IPS-15b (cell line): ENCODE measurements around the gene CD4.

Source experiments
- H3K27me3 ChIP-seq: one replicate; pipeline ENCODE4 v1.6.1; 2013; ENCODE audit warnings: low read length; ENCODE audit not compliant: control insufficient read depth, insufficient read depth
- H3K36me3 ChIP-seq: one replicate; pipeline ENCODE4 v1.6.1; 2013; ENCODE audit warnings: low read length; ENCODE audit not compliant: control insufficient read depth, insufficient read depth
- H3K4me1 ChIP-seq: one replicate; pipeline ENCODE4 v1.6.1; 2013; ENCODE audit warnings: mild to moderate bottlenecking, low read length; ENCODE audit not compliant: control insufficient read depth, insufficient read depth
- H3K4me3 ChIP-seq: one replicate; pipeline ENCODE4 v1.5.1; 2013; ENCODE audit warnings: low read depth, low read length
- H3K9ac ChIP-seq: one replicate; pipeline ENCODE4 v1.6.1; 2013; ENCODE audit warnings: low read depth, mild to moderate bottlenecking, low read length
- H3K9me3 ChIP-seq: one replicate; pipeline ENCODE4 v1.6.1; 2013; ENCODE audit warnings: mild to moderate bottlenecking, low read length; ENCODE audit not compliant: control insufficient read depth, insufficient read depth

The CD4 gene

DNA sequence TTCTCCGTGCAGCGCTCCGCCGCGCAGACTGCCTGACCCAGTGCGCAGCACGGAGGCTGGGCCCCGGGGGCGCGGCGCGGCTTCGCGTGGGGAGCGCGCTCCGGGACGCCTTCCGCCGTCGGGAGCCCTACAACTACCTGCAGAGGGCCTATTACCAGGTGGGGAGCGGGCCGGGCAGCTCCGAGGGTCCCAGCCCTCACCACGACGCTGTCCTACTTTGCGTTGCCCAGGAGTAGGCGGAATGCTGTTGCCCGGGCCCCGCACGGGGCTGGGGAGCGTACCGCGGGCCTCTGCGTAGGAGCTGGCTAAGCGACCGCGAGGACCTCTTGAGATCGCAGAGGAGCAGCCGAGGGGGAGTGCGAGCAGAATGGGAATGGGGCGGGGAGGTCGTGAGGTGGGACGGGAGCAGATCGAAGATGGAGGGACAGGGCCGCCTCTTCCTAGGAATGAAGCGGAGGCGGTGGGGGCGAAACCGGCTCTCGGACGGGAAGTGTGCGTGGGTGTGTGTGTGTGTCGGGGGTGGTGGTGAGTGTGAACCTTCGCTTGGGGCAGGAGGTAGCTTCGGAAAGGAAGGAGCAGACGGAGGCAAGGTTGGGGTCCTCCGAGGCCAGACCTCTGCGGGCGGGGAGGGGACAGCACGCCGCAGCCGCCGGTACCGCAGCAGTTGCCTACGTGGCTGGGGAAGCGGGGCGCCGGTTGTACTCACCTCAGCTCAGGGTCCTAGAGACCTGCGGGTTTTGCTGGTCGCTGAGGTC is 39.6 kb downstream of the CD4 start:
- peak overlapping the region; percentile 77 for H3K9ac ChIP-seq
- H3K36me3 ChIP-seq = peaks cover 34% of the 10 kb centered on the region
- H3K27me3 ChIP-seq = peaks cover 21% of the 10 kb centered on the region
- H3K4me1 ChIP-seq = peaks cover 9% of the 10 kb centered on the region
- H3K9me3 ChIP-seq = no peaks in the 10 kb centered on the region
- peak overlapping the region; percentile 82 for H3K4me3 ChIP-seq

DNA sequence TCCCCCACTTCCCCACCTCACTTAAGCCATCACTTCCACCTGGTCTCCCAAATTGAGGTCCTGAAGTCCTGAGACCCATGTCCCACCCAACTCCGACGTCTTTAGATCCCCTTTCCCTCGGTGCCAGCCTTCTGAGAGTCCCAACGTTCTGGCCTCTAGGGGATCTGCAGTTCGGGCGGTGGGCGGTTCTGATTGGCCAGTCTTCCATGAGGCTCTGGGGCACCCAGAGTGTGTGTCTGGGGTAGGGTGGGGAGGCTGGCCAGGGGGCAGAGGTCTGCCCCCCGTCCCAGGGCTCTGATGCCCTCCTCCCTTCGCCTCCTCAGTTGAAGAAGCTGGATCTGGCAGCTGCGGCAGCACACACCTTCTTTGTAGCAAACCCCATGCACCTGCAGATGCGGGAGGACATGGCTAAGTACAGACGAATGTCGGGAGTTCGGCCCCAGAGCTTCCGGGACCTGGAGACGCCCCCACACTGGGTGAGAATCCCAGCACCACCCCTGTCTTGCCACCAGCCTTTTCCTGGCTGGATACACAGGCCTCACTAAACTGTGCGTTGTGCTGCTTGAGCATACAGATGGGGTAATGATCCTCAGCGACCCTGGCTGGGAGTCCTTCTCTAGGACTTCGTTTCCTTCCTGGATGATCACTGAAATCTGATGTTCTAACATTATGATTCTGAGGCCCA is 40.4 kb downstream of the CD4 start:
- Histone ChIP-seq H3K9ac (peak overlapping the region; percentile 77), H3K36me3 (peaks cover 32% of the 10 kb centered on the region), H3K9me3 (no peaks in the 10 kb centered on the region), H3K4me1 (peaks cover 9% of the 10 kb centered on the region), H3K27me3 (peaks cover 16% of the 10 kb centered on the region), H3K4me3 (peak overlapping the region; percentile 82)

DNA sequence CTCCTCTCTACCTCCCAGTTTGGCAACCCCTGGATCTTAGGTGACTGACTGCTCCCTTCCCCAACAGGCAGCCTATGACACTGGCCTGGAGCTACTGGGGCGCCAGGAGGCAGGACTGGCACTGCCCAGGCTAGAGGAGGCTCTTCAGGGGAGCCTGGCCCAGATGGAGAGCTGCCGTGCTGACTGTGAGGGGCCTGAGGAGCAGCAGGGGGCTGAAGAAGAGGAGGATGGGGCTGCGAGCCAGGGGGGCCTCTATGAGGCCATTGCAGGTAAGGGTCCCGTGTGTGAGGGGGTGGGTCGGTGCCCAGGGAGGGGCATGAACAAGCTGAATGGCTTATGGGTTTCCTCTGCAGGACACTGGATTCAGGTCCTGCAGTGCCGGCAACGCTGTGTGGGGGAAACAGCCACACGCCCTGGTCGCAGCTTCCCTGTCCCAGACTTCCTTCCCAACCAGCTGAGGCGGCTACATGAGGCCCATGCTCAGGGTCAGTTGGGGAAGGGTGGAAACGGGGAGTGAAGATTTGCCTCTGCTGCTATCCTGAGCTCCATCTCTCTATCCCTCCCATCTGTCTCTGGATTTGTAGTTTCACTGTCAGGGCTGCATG is 41.1 kb downstream of the CD4 start:
- H3K9ac ChIP-seq = peak overlapping the region; percentile 77
- peaks cover 4% of the 10 kb centered on the region for H3K4me1 ChIP-seq
- H3K9me3 ChIP-seq = no peaks in the 10 kb centered on the region
- peak overlapping the region; percentile 82 for H3K4me3 ChIP-seq
- H3K36me3 ChIP-seq = peaks cover 32% of the 10 kb centered on the region
- peaks cover 9% of the 10 kb centered on the region for H3K27me3 ChIP-seq

DNA sequence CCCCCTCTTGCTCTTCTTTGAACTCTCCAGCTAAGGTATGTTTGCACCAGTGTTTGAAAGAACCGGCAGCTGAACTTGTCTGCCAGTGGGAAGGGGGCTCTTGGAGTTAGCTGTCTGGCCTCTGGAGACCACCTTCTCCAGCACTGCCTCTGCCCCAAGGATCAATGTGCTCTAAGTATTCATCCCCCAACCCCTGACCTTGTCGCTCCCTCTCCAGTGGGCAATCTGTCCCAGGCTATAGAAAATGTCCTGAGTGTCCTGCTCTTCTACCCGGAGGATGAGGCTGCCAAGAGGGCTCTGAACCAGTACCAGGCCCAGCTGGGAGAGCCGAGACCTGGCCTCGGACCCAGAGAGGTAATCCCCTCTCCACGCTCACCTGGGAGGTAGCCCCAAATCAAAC is 41.7 kb downstream of the CD4 start:
- H3K9me3 ChIP-seq = no peaks in the 10 kb centered on the region
- H3K27me3 ChIP-seq = peaks cover 7% of the 10 kb centered on the region
- H3K36me3 ChIP-seq = peaks cover 32% of the 10 kb centered on the region
- peaks cover 4% of the 10 kb centered on the region for H3K4me1 ChIP-seq
- no peak overlapping the region for H3K4me3 ChIP-seq
- no peak overlapping the region for H3K9ac ChIP-seq

DNA sequence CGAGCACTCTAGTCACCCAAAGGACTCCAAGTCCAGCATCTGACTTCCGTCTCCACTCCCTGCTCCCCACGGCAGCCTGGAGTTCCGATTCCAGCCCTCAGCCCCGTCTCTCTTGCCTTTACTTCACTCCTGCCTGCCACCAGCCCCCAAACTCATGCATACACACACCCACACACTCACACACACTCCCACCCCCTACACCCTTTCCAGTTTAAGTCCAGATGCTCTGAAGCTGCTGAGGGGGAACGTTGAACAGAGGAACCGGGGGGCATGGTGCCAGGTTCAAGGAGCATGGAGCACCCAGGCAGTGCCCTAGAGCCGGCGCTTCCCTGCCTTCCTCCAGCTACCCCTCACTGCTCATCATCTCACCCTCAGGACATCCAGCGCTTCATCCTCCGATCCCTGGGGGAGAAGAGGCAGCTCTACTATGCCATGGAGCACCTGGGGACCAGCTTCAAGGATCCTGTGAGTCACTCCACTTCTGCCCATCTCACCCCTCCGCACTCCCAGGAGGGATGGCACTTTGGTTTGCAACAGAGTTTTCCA is 42.2 kb downstream of the CD4 start:
- peaks cover 4% of the 10 kb centered on the region for H3K4me1 ChIP-seq
- peaks cover 36% of the 10 kb centered on the region for H3K36me3 ChIP-seq
- no peak overlapping the region for H3K9ac ChIP-seq
- peaks cover 2% of the 10 kb centered on the region for H3K27me3 ChIP-seq
- H3K9me3 ChIP-seq = no peaks in the 10 kb centered on the region
- no peak overlapping the region for H3K4me3 ChIP-seq

DNA sequence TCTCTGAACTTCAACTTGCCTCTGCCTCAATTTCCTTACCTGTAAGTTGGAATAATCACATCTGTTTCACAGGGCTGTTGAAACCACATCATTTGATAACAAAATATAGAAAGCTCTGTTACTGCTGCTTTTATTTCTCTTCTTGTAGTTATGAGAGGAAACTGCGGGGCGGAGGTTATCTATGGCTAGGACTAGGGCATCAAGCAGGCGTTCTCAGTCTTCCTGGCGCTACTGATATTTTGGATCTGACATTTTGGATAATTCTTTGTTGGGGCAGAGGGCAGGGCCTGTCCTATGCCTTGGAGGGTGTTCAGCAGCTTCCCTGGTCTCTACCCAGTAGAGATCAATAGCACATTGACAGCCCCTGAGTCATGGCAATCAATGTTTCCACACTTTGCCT is 42.8 kb downstream of the CD4 start:
- H3K4me1 ChIP-seq = peaks cover 2% of the 10 kb centered on the region
- H3K4me3 ChIP-seq = no peak overlapping the region
- no peaks in the 10 kb centered on the region for H3K9me3 ChIP-seq
- no peaks in the 10 kb centered on the region for H3K27me3 ChIP-seq
- no peak overlapping the region for H3K9ac ChIP-seq
- H3K36me3 ChIP-seq = peaks cover 39% of the 10 kb centered on the region

DNA sequence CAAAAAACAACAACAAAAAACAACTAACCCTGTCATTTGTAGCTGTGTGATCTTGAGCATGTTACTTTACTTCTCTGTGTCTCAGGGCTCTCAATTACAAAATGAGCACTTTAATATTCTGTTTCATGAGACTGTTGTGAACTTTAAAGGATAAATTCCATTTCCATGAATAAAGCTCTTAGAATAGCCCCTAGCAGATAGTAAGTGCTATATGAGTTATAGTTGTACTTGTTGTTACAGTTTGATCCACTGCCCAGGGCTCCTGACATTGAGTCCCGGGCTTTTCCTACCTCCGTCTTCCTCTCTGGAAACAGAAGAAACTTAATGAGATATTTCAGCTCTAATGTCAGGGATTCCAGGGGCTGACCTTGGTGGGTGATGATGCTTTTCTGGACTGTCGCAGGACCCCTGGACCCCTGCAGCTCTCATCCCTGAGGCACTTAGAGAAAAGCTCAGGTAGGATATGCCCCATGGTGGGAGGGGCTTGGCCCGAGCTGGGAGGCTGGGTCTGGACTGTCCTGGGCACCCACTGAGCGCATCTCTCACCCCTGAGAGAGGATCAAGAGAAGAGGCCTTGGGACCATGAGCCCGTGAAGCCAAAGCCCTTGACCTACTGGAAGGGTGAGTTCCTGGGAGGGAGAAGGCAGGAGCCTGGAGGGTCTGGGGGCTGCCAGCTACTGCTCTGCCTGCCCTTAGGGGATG is 44.0 kb downstream of the CD4 start:
- Histone ChIP-seq H3K4me1 (no peaks in the 10 kb centered on the region), H3K9me3 (no peaks in the 10 kb centered on the region), H3K9ac (no peak overlapping the region), H3K27me3 (no peaks in the 10 kb centered on the region), H3K4me3 (no peak overlapping the region), H3K36me3 (peaks cover 51% of the 10 kb centered on the region)

DNA sequence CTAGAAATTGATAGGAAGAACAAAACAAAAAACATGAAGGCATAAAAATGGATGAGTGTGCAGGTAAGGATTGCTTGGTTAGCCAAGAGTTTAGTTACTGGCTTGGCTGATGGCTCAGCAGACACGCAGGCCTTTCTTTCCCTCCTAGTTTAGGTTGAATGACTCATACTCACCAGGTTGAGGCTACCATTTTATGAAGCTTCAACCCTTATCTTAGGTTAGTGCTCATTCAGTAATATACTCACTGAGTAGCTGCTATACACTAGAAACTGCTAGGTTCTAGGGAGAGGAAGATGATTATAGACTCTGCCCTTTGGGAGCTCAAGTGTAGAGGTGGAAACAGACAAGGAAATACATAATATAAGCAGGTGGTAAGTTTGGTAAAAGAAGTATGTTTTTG is 44.9 kb downstream of the CD4 start:
- no peaks in the 10 kb centered on the region for H3K4me1 ChIP-seq
- H3K9me3 ChIP-seq = no peaks in the 10 kb centered on the region
- no peak overlapping the region for H3K9ac ChIP-seq
- H3K4me3 ChIP-seq = no peak overlapping the region
- H3K36me3 ChIP-seq = peaks cover 54% of the 10 kb centered on the region
- no peaks in the 10 kb centered on the region for H3K27me3 ChIP-seq

DNA sequence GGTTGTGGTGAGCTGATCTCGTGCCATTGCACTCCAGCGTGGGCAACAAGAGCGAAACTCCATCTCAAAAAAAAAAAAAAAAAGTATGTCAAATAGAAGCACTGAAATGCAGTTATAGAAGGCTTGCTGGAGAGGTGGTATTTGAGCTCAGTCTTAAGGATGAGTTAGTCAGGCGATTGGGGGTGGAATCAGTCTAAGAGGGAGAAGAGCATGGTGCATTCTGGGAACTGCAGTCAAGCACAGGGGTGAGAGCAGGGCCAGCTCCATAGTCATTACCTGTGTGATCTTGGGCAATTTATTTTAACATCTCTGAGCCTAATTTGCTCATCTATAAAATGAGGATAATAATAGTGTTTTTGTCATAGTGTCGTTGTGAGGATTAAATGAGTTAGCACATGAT is 45.5 kb downstream of the CD4 start:
- Histone ChIP-seq H3K4me3 (no peak overlapping the region), H3K27me3 (no peaks in the 10 kb centered on the region), H3K9ac (no peak overlapping the region), H3K36me3 (peaks cover 60% of the 10 kb centered on the region), H3K4me1 (no peaks in the 10 kb centered on the region), H3K9me3 (no peaks in the 10 kb centered on the region)

DNA sequence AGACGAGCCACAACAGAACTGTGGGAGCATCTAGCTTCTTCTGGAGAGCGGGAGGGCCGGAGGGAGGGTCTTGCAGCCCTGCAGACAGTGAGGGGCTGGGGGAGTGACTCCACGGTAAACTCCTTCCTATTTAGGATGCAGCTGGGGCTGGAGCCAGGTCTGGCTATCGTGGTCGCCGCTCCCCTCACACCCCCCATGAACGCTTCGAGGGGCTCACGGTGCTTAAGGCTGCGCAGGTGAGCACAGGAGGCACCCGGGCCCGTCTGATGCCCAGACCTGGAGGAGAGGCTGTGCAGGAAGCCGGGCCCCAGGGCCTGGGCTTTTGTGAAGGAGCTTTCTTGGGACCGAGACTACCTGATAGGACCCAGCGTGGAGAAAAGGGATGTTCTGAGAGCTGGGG is 47.5 kb downstream of the CD4 start:
- no peaks in the 10 kb centered on the region for H3K27me3 ChIP-seq
- no peaks in the 10 kb centered on the region for H3K4me1 ChIP-seq
- no peaks in the 10 kb centered on the region for H3K9me3 ChIP-seq

DNA sequence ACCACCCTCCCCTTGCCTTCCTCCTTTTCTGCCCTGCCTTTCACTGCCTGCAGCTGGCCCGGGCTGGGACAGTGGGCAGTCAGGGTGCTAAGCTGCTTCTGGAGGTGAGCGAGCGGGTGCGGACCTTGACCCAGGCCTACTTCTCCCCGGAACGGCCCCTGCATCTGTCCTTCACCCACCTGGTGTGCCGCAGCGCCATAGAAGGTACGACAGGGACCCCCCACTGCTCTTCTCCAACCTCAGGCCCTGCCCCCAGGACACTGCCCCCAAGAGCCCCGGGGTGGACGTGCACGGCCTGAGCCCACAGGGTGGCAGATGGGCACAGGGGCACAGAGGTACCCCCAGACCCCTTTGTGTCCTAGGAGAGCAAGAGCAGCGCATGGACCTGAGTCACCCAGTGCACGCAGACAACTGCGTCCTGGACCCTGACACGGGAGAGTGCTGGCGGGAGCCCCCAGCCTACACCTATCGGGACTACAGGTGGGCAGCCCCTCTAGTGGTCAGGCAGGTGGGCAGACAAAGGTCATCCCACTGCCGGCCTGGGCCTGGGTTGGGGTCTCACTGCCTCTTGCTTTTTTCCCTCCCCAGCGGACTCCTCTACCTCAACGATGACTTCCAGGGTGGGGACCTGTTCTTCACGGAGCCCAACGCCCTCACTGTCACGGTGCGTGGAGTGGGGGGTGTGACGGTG is 48.2 kb downstream of the CD4 start:
- no peaks in the 10 kb centered on the region for H3K27me3 ChIP-seq
- peaks cover 39% of the 10 kb centered on the region for H3K36me3 ChIP-seq
- no peak overlapping the region for H3K4me3 ChIP-seq
- H3K9ac ChIP-seq = no peak overlapping the region
- H3K9me3 ChIP-seq = no peaks in the 10 kb centered on the region
- no peaks in the 10 kb centered on the region for H3K4me1 ChIP-seq

More for the DNA sequence above, 47.5 kb downstream of the CD4 start:
- H3K36me3 ChIP-seq = peaks cover 43% of the 10 kb centered on the region
- H3K9ac ChIP-seq = no peak overlapping the region
- no peak overlapping the region for H3K4me3 ChIP-seq
